Psoas muscle (tissue), 8 donors: ENCODE measurements around the gene KLF13. TPM values are rescaled to one million over a fixed set of nuclear protein-coding genes. Genes with fewer than 3 reads are reported as not detected.

ENCODE experiments used
- ATAC-seq, 4 donors: fragments of 200-7000 bp; cut with Tn5 transposase; one replicate each; pipeline ENCODE4 v1.9.1; 2020; ENCODE audit warnings: moderate library complexity in 3 of 4, mild to moderate bottlenecking in 2 of 4
- DNase-seq, 2 donors: peaks; one replicate each; pipeline ENCODE4 v3.0.0-alpha.2; 2020
- H3K27ac ChIP-seq: fragments of 200-600 bp; one replicate; pipeline ENCODE4 v1.8.0; 2022
- H3K27me3 ChIP-seq, 3 donors: fragments of 200-600 bp in 1 of 3; one replicate each; pipeline versions ENCODE4 v1.6.1 to v1.8.0; 2013 to 2022; ENCODE audit warnings: low read length in 2 of 3, mild to moderate bottlenecking in 2 of 3, moderate library complexity in 1 of 3; ENCODE audit not compliant: insufficient read depth in 3 of 3
- H3K36me3 ChIP-seq, 2 donors: fragments of 200-600 bp in 1 of 2; one replicate each; pipeline versions ENCODE4 v1.6.1 to v1.8.0; 2013 to 2022; ENCODE audit warnings: low read depth in 1 of 2, mild to moderate bottlenecking in 1 of 2, moderate library complexity in 1 of 2; ENCODE audit not compliant: insufficient read depth in 1 of 2
- H3K4me1 ChIP-seq: fragments of 200-600 bp; one replicate; pipeline ENCODE4 v1.8.0; 2022
- H3K4me3 ChIP-seq: fragments of 200-600 bp; one replicate; pipeline ENCODE4 v1.8.0; 2022; ENCODE audit warnings: mild to moderate bottlenecking
- H3K9me3 ChIP-seq: fragments of 200-600 bp; one replicate; pipeline ENCODE4 v1.8.0; 2022
- CTCF ChIP-seq: fragments of 200-600 bp; IDR thresholded peaks from one replicate; pipeline ENCODE4 v1.8.0; 2022; ENCODE audit warnings: antibody characterized with exemption
- WGBS, 3 donors: extraction: QIAGEN DNeasy Blood & Tissue Kit; methylation state at CpG; one replicate each; pipeline versions ENCODE4 v1.1.6 to v1.1.7; 2013; 5-methylcytosine and 5-hydroxymethylcytosine counted together
- intact Hi-C, 2 donors: fragments of 100-400 bp; cut with DNase I; formaldehyde crosslinking; loops; one replicate each; pipeline versions ENCODE4 v1.11.0 to v1.14.2; 2022
- polyA plus RNA-seq, 3 donors: library from polyadenylated mRNA; stranded (reverse); fragments of 200-250 nt; gene quantifications; one replicate each; pipeline ENCODE4 v1.2.3, GENCODE V29; 2013
- total RNA-seq, 4 donors: library from RNA; stranded (reverse); fragmentation: NEBNext Ultra II Directional in 2 of 4; extraction: Animal tissue kit (Norgen Biotek cat#: 25700) in 2 of 4; gene quantifications; one replicate each; pipeline versions ENCODE4 v1.2.1 to v1.2.4, GENCODE V29; 2021 to 2023
- donor health status: healthy with polysubstance abuse.
- donor health status: DM: no; HTN: no; CAD: no; lungs with moderate emphysema.
- donor health status: Bipolar disorder and iron deficiency.
- donor health status: healthy.
- donor health status: DM: yes; HTN: yes; CAD: no.
- donor health status: DM: no; HTN: no; CAD: no.
- donor health status: DM: no; HTN: no; CAD: no.
- donor health status: DM: yes; HTN: yes; CAD: no.

KLF13 gene
- total and polyA plus RNA-seq, 7 donors = 11.9 to 45.6 (median 24.5) TPM

- H3K36me3 ChIP-seq = no peaks in the 10 kb centered on the region
- intact Hi-C loops = loop anchor here (2.0 to 10.0 kb wide), 2 partner anchors 30 to 190 kb away; no protein-coding TSS in a partner anchor
- no peak for TF ChIP-seq CTCF
- 89 to 92% (median 91%) methylated on average over 3 of the region's 3 CpGs for WGBS, 3 donors
- H3K4me3 ChIP-seq = no peak overlapping the region
- H3K4me1 ChIP-seq = no peaks in the 10 kb centered on the region
- H3K9me3 ChIP-seq = no peaks in the 10 kb centered on the region
- DNase-seq (no peak), ATAC-seq (no peak)
- no peak overlapping the region for H3K27ac ChIP-seq
- peaks cover 0 to 2% (median 0%) of the 10 kb centered on the region in 3 donors for H3K27me3 ChIP-seq
Observed at GRCh38 chr15:31404345-31404744, 77.7 kb downstream of the KLF13 start.

GRCh38 chr15:31405200-31405920 lies 78.7 kb downstream of the KLF13 start:
- no peak for ATAC-seq
- H3K4me1 ChIP-seq = no peaks in the 10 kb centered on the region
- H3K27me3 ChIP-seq = peaks cover 0 to 2% (median 0%) of the 10 kb centered on the region in 3 donors
- H3K9me3 ChIP-seq = no peaks in the 10 kb centered on the region
- H3K4me3 ChIP-seq = no peak overlapping the region
- intact Hi-C loops = loop anchor here (2.0 to 10.0 kb wide), 2 partner anchors 29 to 191 kb away; no protein-coding TSS in a partner anchor
- TF ChIP-seq CTCF = no peak
- 84 to 86% (median 85%) methylated on average over 13 of the region's 13 CpGs for WGBS, 3 donors
- no peaks in the 10 kb centered on the region for H3K36me3 ChIP-seq
- no peak for DNase-seq
- no peak overlapping the region for H3K27ac ChIP-seq

GRCh38 chr15:31407376-31407775 lies 80.7 kb downstream of the KLF13 start:
- WGBS, 3 donors = 91 to 97% (median 92%) methylated on average over 1 of the region's 1 CpG
- no peak for ATAC-seq
- Histone ChIP-seq H3K27me3 (peaks cover 0 to 2% (median 0%) of the 10 kb centered on the region in 3 donors), H3K9me3 (no peaks in the 10 kb centered on the region), H3K27ac (no peak overlapping the region), H3K4me3 (no peak overlapping the region), H3K36me3 (no peaks in the 10 kb centered on the region), H3K4me1 (no peaks in the 10 kb centered on the region)
- intact Hi-C loops = loop anchor here in 1 of 2 donors (10.0 kb wide), 1 partner anchor 193 kb away; no protein-coding TSS in a partner anchor
- TF ChIP-seq CTCF = no peak
- DNase-seq = no peak

GRCh38 chr15:31407851-31408250 lies 81.2 kb downstream of the KLF13 start:
- no peak for TF ChIP-seq CTCF
- intact Hi-C loops = loop anchor here in 1 of 2 donors (10.0 kb wide), 1 partner anchor 193 kb away; no protein-coding TSS in a partner anchor
- H3K4me3 ChIP-seq = no peak overlapping the region

More at GRCh38 chr15:31407851-31408250, 81.2 kb downstream of the KLF13 start:
- Histone ChIP-seq H3K27me3 (peaks cover 0 to 2% (median 0%) of the 10 kb centered on the region in 3 donors), H3K27ac (no peak overlapping the region), H3K36me3 (no peaks in the 10 kb centered on the region), H3K9me3 (no peaks in the 10 kb centered on the region), H3K4me1 (no peaks in the 10 kb centered on the region)
- no peak for ATAC-seq
- DNase-seq = no peak
